OCI-LY3 (cell line): ENCODE measurements around the gene ARCN1.

ENCODE experiments used
- H2AFZ ChIP-seq: fragments of 200-600, 300-600 bp; shearing (Covaris generic); 2 replicates; pipeline ENCODE4 v1.6.0; 2014; ENCODE audit warnings: antibody characterized with exemption, low read depth, low read length
- H3K27ac ChIP-seq: fragments of 200-600, 300-600 bp; sonication (generic); 2 replicates; pipeline ENCODE4 v1.5.1; 2014; ENCODE audit warnings: mild to moderate bottlenecking, low read length, moderate library complexity, mixed read lengths
- H3K27me3 ChIP-seq: fragments of 200-600, 300-600 bp; sonication (generic); 2 replicates; pipeline ENCODE4 v1.6.1; 2014; ENCODE audit warnings: low read depth, low read length, mixed read lengths
- H3K36me3 ChIP-seq: fragments of 200-600, 300-600 bp; sonication (generic); replicated peaks from 2 replicates; pipeline ENCODE3; 2014; ENCODE audit warnings: low read depth, low read length, mixed read lengths
- H3K4me1 ChIP-seq: fragments of 300-600, 200-600 bp; sonication (generic); 2 replicates; pipeline ENCODE4 v1.6.1; 2014; ENCODE audit warnings: low read length, mixed read lengths
- H3K4me2 ChIP-seq: fragments of 200-600, 300-600 bp; sonication (generic); 2 replicates; pipeline ENCODE4 v1.6.1; 2014; ENCODE audit warnings: low read length, mixed read lengths
- H3K4me3 ChIP-seq: fragments of 300-600, 200-600 bp; sonication (generic); 2 replicates; pipeline ENCODE4 v1.5.1; 2014; ENCODE audit warnings: antibody characterized with exemption, mild to moderate bottlenecking, low read length, moderate library complexity
- H3K79me2 ChIP-seq: fragments of 300-600, 200-600 bp; shearing (Covaris generic); 2 replicates; pipeline ENCODE4 v1.6.1; 2014; ENCODE audit warnings: mild to moderate bottlenecking, low read length, mixed read lengths
- H3K9ac ChIP-seq: fragments of 300-600, 200-600 bp; shearing (Covaris generic); 2 replicates; pipeline ENCODE4 v1.6.0; 2014; ENCODE audit warnings: mild to moderate bottlenecking, low read length, moderate library complexity
- H3K9me3 ChIP-seq: fragments of 200-600, 300-600 bp; shearing (Covaris generic); 2 replicates; pipeline ENCODE4 v1.6.1; 2014; ENCODE audit warnings: low read length, mixed read lengths; ENCODE audit not compliant: insufficient read depth
- H4K20me1 ChIP-seq: fragments of 200-600, 300-600 bp; sonication (generic); 2 replicates; pipeline ENCODE4 v1.6.1; 2016; ENCODE audit warnings: low read length, mixed read lengths; ENCODE audit not compliant: insufficient read depth
- EZH2phosphoT487 ChIP-seq: fragments of 200-600 bp; shearing (Covaris generic); IDR thresholded peaks from 2 replicates; pipeline ENCODE4 v1.6.1; 2018; ENCODE audit warnings: antibody characterized with exemption, mixed run types, low read depth
- TF ChIP-seq, protein P1 (sequence below): fragments of 200-600, 300-600 bp; sonication (generic); IDR thresholded peaks from 2 replicates; pipeline ENCODE4 v1.5.1; 2014; ENCODE audit warnings: antibody characterized with exemption, low read length, low read depth

Gene ARCN1

DNA sequence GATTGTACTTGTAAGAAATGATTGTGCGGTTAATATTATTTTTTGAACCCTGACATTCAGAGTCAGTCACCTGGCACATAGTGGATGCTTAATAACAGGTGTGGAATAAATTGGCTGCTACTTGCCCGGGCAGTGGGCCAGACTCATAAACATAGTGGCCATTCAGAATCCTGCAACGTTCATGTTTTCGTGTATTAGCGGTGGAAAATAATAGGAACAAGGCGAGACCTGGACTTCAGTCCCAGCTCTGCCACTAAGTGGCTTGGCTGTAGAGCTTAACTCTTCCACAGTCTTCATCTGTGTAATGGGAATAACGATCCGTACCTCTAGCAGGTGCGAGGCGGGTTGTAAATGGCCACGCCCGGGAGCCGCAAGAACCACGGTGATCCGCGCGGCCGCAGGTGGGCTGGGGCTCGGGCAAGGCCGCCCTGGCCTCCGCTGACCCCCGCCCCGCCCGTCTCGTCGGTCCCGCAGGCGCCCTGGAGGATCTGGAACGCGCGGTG is 42.0 kb upstream of the ARCN1 start:
- H3K9ac ChIP-seq, result peak overlapping the region; percentile 72
- peaks cover under 1% of the 10 kb centered on the region for H3K36me3 ChIP-seq
- peak overlapping the region; percentile 87 for H3K4me3 ChIP-seq
- peaks cover 12% of the 10 kb centered on the region for H3K4me1 ChIP-seq
- no peak for TF ChIP-seq EZH2phosphoT487
- TF ChIP-seq, protein P1, sequence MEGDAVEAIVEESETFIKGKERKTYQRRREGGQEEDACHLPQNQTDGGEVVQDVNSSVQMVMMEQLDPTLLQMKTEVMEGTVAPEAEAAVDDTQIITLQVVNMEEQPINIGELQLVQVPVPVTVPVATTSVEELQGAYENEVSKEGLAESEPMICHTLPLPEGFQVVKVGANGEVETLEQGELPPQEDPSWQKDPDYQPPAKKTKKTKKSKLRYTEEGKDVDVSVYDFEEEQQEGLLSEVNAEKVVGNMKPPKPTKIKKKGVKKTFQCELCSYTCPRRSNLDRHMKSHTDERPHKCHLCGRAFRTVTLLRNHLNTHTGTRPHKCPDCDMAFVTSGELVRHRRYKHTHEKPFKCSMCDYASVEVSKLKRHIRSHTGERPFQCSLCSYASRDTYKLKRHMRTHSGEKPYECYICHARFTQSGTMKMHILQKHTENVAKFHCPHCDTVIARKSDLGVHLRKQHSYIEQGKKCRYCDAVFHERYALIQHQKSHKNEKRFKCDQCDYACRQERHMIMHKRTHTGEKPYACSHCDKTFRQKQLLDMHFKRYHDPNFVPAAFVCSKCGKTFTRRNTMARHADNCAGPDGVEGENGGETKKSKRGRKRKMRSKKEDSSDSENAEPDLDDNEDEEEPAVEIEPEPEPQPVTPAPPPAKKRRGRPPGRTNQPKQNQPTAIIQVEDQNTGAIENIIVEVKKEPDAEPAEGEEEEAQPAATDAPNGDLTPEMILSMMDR, result no peak
- H3K27me3 ChIP-seq, result no peaks in the 10 kb centered on the region
- peak overlapping the region; percentile 80 for H3K4me2 ChIP-seq
- peak overlapping the region; percentile 98 for H2AFZ ChIP-seq
- no peaks in the 10 kb centered on the region for H3K79me2 ChIP-seq
- no peaks in the 10 kb centered on the region for H3K9me3 ChIP-seq
- no peak overlapping the region for H3K27ac ChIP-seq
- H4K20me1 ChIP-seq, result no peaks in the 10 kb centered on the region

DNA sequence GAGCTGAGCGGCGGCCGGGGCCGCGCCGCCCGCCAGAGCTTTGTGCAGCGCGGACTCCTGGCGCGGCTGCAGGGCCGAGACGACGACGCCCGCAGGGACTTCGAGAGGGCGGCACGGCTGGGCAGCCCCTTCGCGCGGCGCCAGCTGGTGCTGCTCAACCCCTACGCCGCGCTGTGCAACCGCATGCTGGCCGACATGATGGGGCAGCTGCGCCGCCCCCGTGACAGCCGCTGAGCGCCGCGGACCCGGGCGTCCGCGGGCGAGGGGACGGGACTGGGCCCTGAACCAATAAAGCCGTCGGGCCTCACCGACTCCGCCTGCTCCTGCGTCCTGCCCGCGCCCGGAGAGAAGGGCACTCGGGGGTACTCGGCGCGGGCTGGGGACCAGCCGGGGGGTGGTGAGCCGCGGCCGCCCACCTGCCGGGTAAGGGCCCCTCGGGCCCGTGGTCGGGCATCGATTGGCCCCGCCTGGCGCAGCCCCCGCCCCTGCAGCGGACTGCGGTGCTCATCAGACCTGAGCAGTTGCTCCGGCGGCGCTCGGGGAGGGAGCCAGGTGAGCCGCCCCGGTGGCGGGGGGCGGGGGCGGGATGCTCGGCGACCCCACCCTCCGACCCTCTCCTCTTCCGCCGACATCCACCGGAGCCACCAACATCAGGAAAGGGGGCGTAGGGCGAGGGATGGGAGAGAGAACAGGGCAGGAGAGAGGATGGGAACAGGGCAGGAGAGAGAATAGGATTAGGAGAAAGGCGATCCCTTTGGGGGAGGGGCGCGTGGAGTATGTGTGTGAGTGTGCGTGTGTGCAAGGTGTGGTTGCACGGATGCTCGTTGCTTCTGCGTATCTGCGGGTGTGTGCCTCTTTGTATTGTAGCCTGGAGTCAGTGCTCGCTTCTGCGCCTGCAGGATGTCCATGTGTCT is 41.3 kb upstream of the ARCN1 start, which contains the start of gene TMEM25:
Gene TMEM25, plus strand, starts transcription at position 510 of the 914 bp plus-strand sequence. CDS start 610 bp downstream, outside the sequence.
- peaks cover 12% of the 10 kb centered on the region for H3K4me1 ChIP-seq
- peak within 1 kb of the TSS; percentile 87 for H3K4me3 ChIP-seq
- H3K9ac ChIP-seq, result peak within 1 kb of the TSS; percentile 72
- H3K79me2 ChIP-seq, result no peaks in the 10 kb centered on the region
- H3K27ac ChIP-seq, result no peak within 1 kb of the TSS
- H3K4me2 ChIP-seq, result peak within 1 kb of the TSS; percentile 80
- TF ChIP-seq, protein P1, result no peak
- no peak for TF ChIP-seq EZH2phosphoT487
- H3K9me3 ChIP-seq, result no peaks in the 10 kb centered on the region
- H3K36me3 ChIP-seq, result no peaks in the 10 kb centered on the region
- no peaks in the 10 kb centered on the region for H4K20me1 ChIP-seq
- H2AFZ ChIP-seq, result peak within 1 kb of the TSS; percentile 98
- no peaks in the 10 kb centered on the region for H3K27me3 ChIP-seq

DNA sequence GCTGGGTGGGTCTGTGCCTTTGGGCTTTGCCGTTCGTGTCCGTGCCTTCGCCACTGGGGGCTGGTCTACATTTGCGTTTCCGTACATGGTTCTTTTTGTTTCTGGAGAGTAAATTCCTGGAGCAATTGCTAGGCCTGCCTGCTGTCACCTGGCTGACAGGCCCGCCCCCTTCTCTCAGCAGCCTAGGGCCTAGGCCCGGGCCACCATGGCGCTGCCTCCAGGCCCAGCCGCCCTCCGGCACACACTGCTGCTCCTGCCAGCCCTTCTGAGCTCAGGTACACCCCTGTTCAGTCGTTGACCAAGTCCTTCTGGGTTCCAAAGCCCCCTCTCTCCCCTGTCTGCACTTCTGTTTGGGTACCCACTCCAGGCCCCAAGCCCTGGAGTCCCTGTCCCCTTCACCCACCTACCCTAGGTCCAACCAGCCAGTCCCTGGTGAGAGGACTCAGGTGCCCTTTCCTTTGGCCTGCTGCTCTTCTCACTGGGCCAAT is 40.6 kb upstream of the ARCN1 start:
- Histone ChIP-seq H3K27me3 (no peaks in the 10 kb centered on the region), H3K79me2 (no peaks in the 10 kb centered on the region), H2AFZ (peak overlapping the region; percentile 98; the same call in 1 of the 2 replicates), H3K36me3 (no peaks in the 10 kb centered on the region), H3K4me1 (peaks cover 12% of the 10 kb centered on the region), H3K9me3 (no peaks in the 10 kb centered on the region), H4K20me1 (no peaks in the 10 kb centered on the region), H3K4me3 (peak overlapping the region; percentile 87), H3K27ac (no peak overlapping the region), H3K9ac (peak overlapping the region; percentile 72; the same call in 1 of the 2 replicates), H3K4me2 (peak overlapping the region; percentile 80)
- TF ChIP-seq, protein P1, result no peak
- TF ChIP-seq EZH2phosphoT487, result no peak

DNA sequence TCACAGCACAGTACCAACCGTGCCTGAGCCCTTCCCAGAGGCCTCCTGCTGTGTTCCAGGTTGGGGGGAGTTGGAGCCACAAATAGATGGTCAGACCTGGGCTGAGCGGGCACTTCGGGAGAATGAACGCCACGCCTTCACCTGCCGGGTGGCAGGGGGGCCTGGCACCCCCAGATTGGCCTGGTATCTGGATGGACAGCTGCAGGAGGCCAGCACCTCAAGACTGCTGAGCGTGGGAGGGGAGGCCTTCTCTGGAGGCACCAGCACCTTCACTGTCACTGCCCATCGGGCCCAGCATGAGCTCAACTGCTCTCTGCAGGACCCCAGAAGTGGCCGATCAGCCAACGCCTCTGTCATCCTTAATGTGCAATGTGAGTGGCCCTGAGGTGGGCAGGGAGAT is 40.1 kb upstream of the ARCN1 start:
- Histone ChIP-seq H3K9ac (no peak overlapping the region), H2AFZ (no peak overlapping the region), H3K4me1 (peaks cover 12% of the 10 kb centered on the region), H4K20me1 (no peaks in the 10 kb centered on the region), H3K4me2 (peak overlapping the region; percentile 80; the same call in 1 of the 2 replicates), H3K9me3 (no peaks in the 10 kb centered on the region), H3K36me3 (no peaks in the 10 kb centered on the region), H3K27me3 (no peaks in the 10 kb centered on the region), H3K4me3 (peak overlapping the region; percentile 87; the same call in 1 of the 2 replicates), H3K79me2 (no peaks in the 10 kb centered on the region), H3K27ac (no peak overlapping the region)
- TF ChIP-seq, protein P1, result no peak
- TF ChIP-seq EZH2phosphoT487, result no peak
